ENCODE results near the gene SPTLC2.
"Not testable (repeated sequence)": the region's sequence is repeated elsewhere in the genome, so short reads cannot be mapped to it uniquely, and the experiment has no call there.

SPTLC2 gene

GRCh38 chr14:77584809-77585208 lies 31.6 kb downstream of the SPTLC2 start:
- no peak for DNase-seq

GRCh38 chr14:77583657-77584056 lies 32.8 kb downstream of the SPTLC2 start:
- no peak for DNase-seq

- no peak for DNase-seq
These were observed 33.9 kb downstream of the SPTLC2 start for GRCh38 chr14:77582511-77582910.

- DNase-seq, result no peak
These were observed 35.4 kb downstream of the SPTLC2 start for GRCh38 chr14:77580964-77581505.

GRCh38 chr14:77580477-77580876 lies 36.0 kb downstream of the SPTLC2 start:
- no peak for DNase-seq

GRCh38 chr14:77579780-77580179 lies 36.7 kb downstream of the SPTLC2 start:
- no peak for DNase-seq

GRCh38 chr14:77579065-77579464 lies 37.4 kb downstream of the SPTLC2 start:
- no peak for DNase-seq

GRCh38 chr14:77574446-77575115 lies 41.9 kb downstream of the SPTLC2 start:
- DNase-seq, result no peak

GRCh38 chr14:77573964-77574363 lies 42.5 kb downstream of the SPTLC2 start:
- DNase-seq, result no peak

GRCh38 chr14:77570706-77571268 lies 45.6 kb downstream of the SPTLC2 start:
- no peak for DNase-seq

GRCh38 chr14:77565994-77566305 lies 50.5 kb downstream of the SPTLC2 start:
- no peak for DNase-seq

GRCh38 chr14:77565289-77565993 lies 51.0 kb downstream of the SPTLC2 start:
- DNase-seq, result no peak

GRCh38 chr14:77562681-77563080 lies 53.8 kb downstream of the SPTLC2 start:
- DNase-seq, result no peak

GRCh38 chr14:77561881-77562280 lies 54.6 kb downstream of the SPTLC2 start:
- no peak for DNase-seq

- no peak for DNase-seq
These were observed 57.1 kb downstream of the SPTLC2 start for GRCh38 chr14:77559381-77559780.

- DNase-seq, result no peak
These were observed 59.0 kb downstream of the SPTLC2 start for GRCh38 chr14:77557391-77557790.

- DNase-seq, result peak; percentile 5
These were observed 59.5 kb downstream of the SPTLC2 start for GRCh38 chr14:77556946-77557345.

GRCh38 chr14:77554816-77555599 lies 61.4 kb downstream of the SPTLC2 start:
- DNase-seq, result no peak

GRCh38 chr14:77554207-77554606 lies 62.2 kb downstream of the SPTLC2 start:
- no peak for DNase-seq

- no peak for DNase-seq
These were observed 67.0 kb downstream of the SPTLC2 start for GRCh38 chr14:77549451-77549850.

GRCh38 chr14:77547512-77548180 lies 68.8 kb downstream of the SPTLC2 start:
- DNase-seq, result no peak

GRCh38 chr14:77545171-77545570 lies 71.3 kb downstream of the SPTLC2 start:
- DNase-seq, result not testable (repeated sequence)

- DNase-seq, result no peak
These were observed 71.9 kb downstream of the SPTLC2 start for GRCh38 chr14:77544571-77544970.
